H9 (cell line): ENCODE data around the gene PCCB. TPM values are rescaled to one million over a fixed set of nuclear protein-coding genes. Genes with fewer than 3 reads are reported as not detected.
"Not testable (repeated sequence)": the region's sequence is repeated elsewhere in the genome, so short reads cannot be mapped to it uniquely, and the experiment has no call there.

Experiments used
- DNase-seq: peaks from one replicate; pipeline ENCODE4 v3.0.0-alpha.2; 2017
- H2AFZ ChIP-seq: one replicate; pipeline ENCODE4 v1.6.1; 2013; ENCODE audit warnings: mild to moderate bottlenecking, low read length, control low read depth, moderate library complexity
- H2AK5ac ChIP-seq: 2 replicates; pipeline ENCODE4 v1.6.1; 2013; ENCODE audit warnings: low read length, control low read depth, mixed read lengths; ENCODE audit not compliant: insufficient read length
- H2BK120ac ChIP-seq: one replicate; pipeline ENCODE4 v1.6.1; 2013; ENCODE audit warnings: low read depth, mild to moderate bottlenecking, low read length, control low read depth, inconsistent platforms; ENCODE audit not compliant: poor library complexity, severe bottlenecking
- H2BK12ac ChIP-seq: 2 replicates; pipeline ENCODE4 v1.6.1; 2013; ENCODE audit warnings: low read length, control low read depth, mixed read lengths, low read depth; ENCODE audit not compliant: insufficient read length
- H2BK15ac ChIP-seq: 2 replicates; pipeline ENCODE4 v1.6.1; 2013; ENCODE audit warnings: low read depth, low read length, control low read depth
- H2BK20ac ChIP-seq: one replicate; pipeline ENCODE4 v1.6.1; 2013; ENCODE audit warnings: low read depth, mild to moderate bottlenecking, low read length, control low read depth, inconsistent platforms; ENCODE audit not compliant: poor library complexity, severe bottlenecking
- H2BK5ac ChIP-seq: 2 replicates; pipeline ENCODE4 v1.6.1; 2013; ENCODE audit warnings: low read length, control low read depth, mixed read lengths; ENCODE audit not compliant: insufficient read length
- H3K14ac ChIP-seq: 2 replicates; pipeline ENCODE4 v1.6.1; 2013; ENCODE audit warnings: low read length, control low read depth; ENCODE audit not compliant: insufficient read depth
- H3K18ac ChIP-seq: 2 replicates; pipeline ENCODE4 v1.6.1; 2013; ENCODE audit warnings: low read depth, mild to moderate bottlenecking, mixed read lengths, low read length, control low read depth; ENCODE audit not compliant: insufficient read length
- H3K23ac ChIP-seq: 2 replicates; pipeline ENCODE4 v1.6.1; 2013; ENCODE audit warnings: low read length, control low read depth, mixed read lengths, low read depth; ENCODE audit not compliant: insufficient read length
- H3K23me2 ChIP-seq: 2 replicates; pipeline ENCODE4 v1.6.1; 2013; ENCODE audit warnings: low read depth, mild to moderate bottlenecking, mixed read lengths, low read length, control low read depth; ENCODE audit not compliant: insufficient read length, poor library complexity, severe bottlenecking
- H3K27ac ChIP-seq: 2 replicates; pipeline ENCODE4 v1.5.1; 2013; ENCODE audit warnings: low read length, control low read depth, mixed read lengths, low read depth; ENCODE audit not compliant: insufficient read length
- H3K27me3 ChIP-seq: 2 replicates; pipeline ENCODE4 v1.6.1; 2013; ENCODE audit warnings: low read length, control low read depth, inconsistent platforms; ENCODE audit not compliant: insufficient read depth
- H3K4ac ChIP-seq: 2 replicates; pipeline ENCODE4 v1.6.1; 2013; ENCODE audit warnings: low read depth, mild to moderate bottlenecking, control low read depth, inconsistent platforms, low read length, moderate library complexity
- H3K4me1 ChIP-seq: 2 replicates; pipeline ENCODE4 v1.6.1; 2013; ENCODE audit warnings: low read length, control low read depth, inconsistent platforms; ENCODE audit not compliant: insufficient read depth
- H3K4me2 ChIP-seq: 2 replicates; pipeline ENCODE4 v1.6.1; 2013; ENCODE audit warnings: low read length, control low read depth, mixed read lengths; ENCODE audit not compliant: insufficient read length, insufficient read depth
- H3K56ac ChIP-seq: 2 replicates; pipeline ENCODE4 v1.6.1; 2013; ENCODE audit warnings: low read depth, mild to moderate bottlenecking, mixed read lengths, low read length, control low read depth; ENCODE audit not compliant: insufficient read length
- H3K79me1 ChIP-seq: 2 replicates; pipeline ENCODE4 v1.6.1; 2013; ENCODE audit warnings: low read depth, mild to moderate bottlenecking, moderate library complexity, low read length, control low read depth, inconsistent platforms; ENCODE audit not compliant: insufficient read depth, poor library complexity, severe bottlenecking
- H3K79me2 ChIP-seq: 2 replicates; pipeline ENCODE4 v1.6.1; 2013; ENCODE audit warnings: low read length, control low read depth, inconsistent platforms; ENCODE audit not compliant: insufficient read depth
- H3K9ac ChIP-seq: 2 replicates; pipeline ENCODE4 v1.6.1; 2013; ENCODE audit warnings: low read length, control low read depth, mixed read lengths; ENCODE audit not compliant: insufficient read length; ENCODE audit errors: extremely low read depth
- H3K9me3 ChIP-seq: one replicate; pipeline ENCODE4 v1.6.1; 2013; ENCODE audit warnings: low read depth, low read length, inconsistent platforms; ENCODE audit not compliant: control insufficient read depth
- H3T11ph ChIP-seq: one replicate; pipeline ENCODE4 v1.6.1; 2013; ENCODE audit warnings: mild to moderate bottlenecking, low read length, control low read depth, inconsistent platforms
- H4K20me1 ChIP-seq: one replicate; pipeline ENCODE4 v1.6.1; 2013; ENCODE audit not compliant: control insufficient read depth, insufficient read length, insufficient read depth
- H4K5ac ChIP-seq: 2 replicates; pipeline ENCODE4 v1.6.1; 2013; ENCODE audit warnings: low read depth, mild to moderate bottlenecking, mixed read lengths, low read length, control low read depth; ENCODE audit not compliant: insufficient read length
- H4K8ac ChIP-seq: replicated peaks from 2 replicates; pipeline ENCODE4 v1.6.1; 2013; ENCODE audit warnings: low read length, control low read depth, mixed read lengths, low read depth; ENCODE audit not compliant: insufficient read length
- H4K91ac ChIP-seq: 2 replicates; pipeline ENCODE4 v1.6.1; 2013; ENCODE audit warnings: low read depth, mild to moderate bottlenecking, moderate library complexity, mixed read lengths, low read length, control low read depth; ENCODE audit not compliant: insufficient read length
- H3K27ac Mint-ChIP-seq, 3 experiments: 2 replicates in 2 of 3; 3 replicates in 1 of 3; pipeline ENCODE4 v1.8.0; 2020 to 2021; ENCODE audit warnings: mixed read lengths in 3 of 3, mild to moderate bottlenecking in 1 of 3, moderate library complexity in 1 of 3
- H3K27me3 Mint-ChIP-seq: 2 replicates; pipeline ENCODE4 v1.8.0; 2021; ENCODE audit warnings: low read depth, mild to moderate bottlenecking, moderate library complexity, mixed read lengths
- H3K36me3 Mint-ChIP-seq, 3 experiments: 2 replicates in 2 of 3; 3 replicates in 1 of 3; pipeline ENCODE4 v1.8.0; 2020 to 2021; ENCODE audit warnings: low read depth in 3 of 3, mixed read lengths in 3 of 3; ENCODE audit not compliant: insufficient read depth in 1 of 3
- H3K4me1 Mint-ChIP-seq, 2 experiments: 2 replicates each; pipeline ENCODE4 v1.8.0; 2020; ENCODE audit warnings: mixed read lengths in 2 of 2
- H3K4me3 Mint-ChIP-seq, 2 experiments: 2 replicates in 1 of 2; 3 replicates in 1 of 2; pipeline ENCODE4 v1.8.0; 2020 to 2021; ENCODE audit warnings: mild to moderate bottlenecking in 2 of 2, mixed read lengths in 2 of 2, moderate library complexity in 1 of 2
- H3K9me3 Mint-ChIP-seq, 2 experiments: 2 replicates in 1 of 2; 3 replicates in 1 of 2; pipeline ENCODE4 v1.8.0; 2020; ENCODE audit warnings: mild to moderate bottlenecking in 2 of 2, mixed read lengths in 2 of 2, moderate library complexity in 1 of 2
- WGBS: extraction: QIAGEN DNeasy Blood & Tissue Kit; methylation state at CpG from one replicate; pipeline ENCODE4 v1.1.7; 2013; ENCODE audit warnings: missing lambda C conversion rate, low lambda C conversion rate, mixed read lengths; ENCODE audit not compliant: insufficient read length; ENCODE audit errors: extremely low coverage; 5-methylcytosine and 5-hydroxymethylcytosine counted together
- total RNA-seq: library from RNA; stranded (reverse); gene quantifications from 2 replicates; pipeline ENCODE4 v1.2.1, GENCODE V29; 2021
- TF ChIP-seq, protein P1 (sequence below): fragments of 200-600 bp; sonication (generic); conservative IDR thresholded peaks from 3 replicates; pipeline ENCODE4 v1.8.0; 2021; ENCODE audit warnings: antibody characterized with exemption, mild to moderate bottlenecking

The PCCB gene
- total RNA-seq, 1 experiment from 2014 or later: 68.9 TPM

DNA sequence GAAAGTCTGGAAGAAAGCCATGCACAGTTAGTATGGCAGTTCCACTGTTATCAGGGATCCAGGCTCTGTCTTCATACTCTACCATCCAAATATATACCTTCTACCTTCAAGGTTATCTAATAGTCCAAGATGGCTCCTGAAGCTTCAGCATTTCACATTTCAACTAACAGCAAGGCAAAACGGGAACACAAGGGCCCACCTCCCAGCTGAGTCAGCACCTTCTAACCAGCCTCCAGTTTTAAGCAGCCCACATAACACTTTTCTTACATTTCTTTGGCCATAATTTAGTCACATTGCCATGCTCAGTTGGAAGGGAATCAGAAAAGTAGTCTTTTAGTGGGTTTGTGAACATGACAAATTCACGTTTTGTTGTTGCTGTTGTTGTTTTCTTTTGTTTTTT lies 38.6 kb upstream of the PCCB start:
- Histone ChIP-seq H2BK5ac (no peak overlapping the region), H4K20me1 (no peaks in the 10 kb centered on the region), H3K14ac (no peak overlapping the region), H4K5ac (no peak overlapping the region), H3K9ac (no peak overlapping the region), H3K27ac (no peak overlapping the region), H3K4ac (no peak overlapping the region), H3K79me2 (no peaks in the 10 kb centered on the region), H3K79me1 (no peaks in the 10 kb centered on the region), H3K23ac (no peak overlapping the region), H3K4me2 (no peak overlapping the region), H2BK120ac (no peak overlapping the region), H2BK12ac (no peak overlapping the region), H2BK15ac (no peak overlapping the region), H2AFZ (no peak overlapping the region), H3K9me3 (no peaks in the 10 kb centered on the region), H4K91ac (no peak overlapping the region), H4K8ac (no peak overlapping the region), H3K18ac (no peak overlapping the region), H3K4me1 (no peaks in the 10 kb centered on the region), H3T11ph (no peak overlapping the region), H3K27me3 (no peaks in the 10 kb centered on the region), H3K23me2 (no peaks in the 10 kb centered on the region), H2AK5ac (no peak overlapping the region), H2BK20ac (no peak overlapping the region), H3K56ac (no peak overlapping the region)
- TF ChIP-seq, protein P1, sequence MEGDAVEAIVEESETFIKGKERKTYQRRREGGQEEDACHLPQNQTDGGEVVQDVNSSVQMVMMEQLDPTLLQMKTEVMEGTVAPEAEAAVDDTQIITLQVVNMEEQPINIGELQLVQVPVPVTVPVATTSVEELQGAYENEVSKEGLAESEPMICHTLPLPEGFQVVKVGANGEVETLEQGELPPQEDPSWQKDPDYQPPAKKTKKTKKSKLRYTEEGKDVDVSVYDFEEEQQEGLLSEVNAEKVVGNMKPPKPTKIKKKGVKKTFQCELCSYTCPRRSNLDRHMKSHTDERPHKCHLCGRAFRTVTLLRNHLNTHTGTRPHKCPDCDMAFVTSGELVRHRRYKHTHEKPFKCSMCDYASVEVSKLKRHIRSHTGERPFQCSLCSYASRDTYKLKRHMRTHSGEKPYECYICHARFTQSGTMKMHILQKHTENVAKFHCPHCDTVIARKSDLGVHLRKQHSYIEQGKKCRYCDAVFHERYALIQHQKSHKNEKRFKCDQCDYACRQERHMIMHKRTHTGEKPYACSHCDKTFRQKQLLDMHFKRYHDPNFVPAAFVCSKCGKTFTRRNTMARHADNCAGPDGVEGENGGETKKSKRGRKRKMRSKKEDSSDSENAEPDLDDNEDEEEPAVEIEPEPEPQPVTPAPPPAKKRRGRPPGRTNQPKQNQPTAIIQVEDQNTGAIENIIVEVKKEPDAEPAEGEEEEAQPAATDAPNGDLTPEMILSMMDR: no peak
- H3K9me3 Mint-ChIP-seq: no peaks in the 10 kb centered on the region
- no peaks in the 10 kb centered on the region for H3K27me3 Mint-ChIP-seq
- no peak overlapping the region for H3K27ac Mint-ChIP-seq
- no peaks in the 10 kb centered on the region for H3K36me3 Mint-ChIP-seq
- no peak overlapping the region for H3K4me3 Mint-ChIP-seq
- DNase-seq: no peak
- H3K4me1 Mint-ChIP-seq: no peaks in the 10 kb centered on the region
- no CpG with 5 or more reads among the region's 2 CpGs for WGBS

DNA sequence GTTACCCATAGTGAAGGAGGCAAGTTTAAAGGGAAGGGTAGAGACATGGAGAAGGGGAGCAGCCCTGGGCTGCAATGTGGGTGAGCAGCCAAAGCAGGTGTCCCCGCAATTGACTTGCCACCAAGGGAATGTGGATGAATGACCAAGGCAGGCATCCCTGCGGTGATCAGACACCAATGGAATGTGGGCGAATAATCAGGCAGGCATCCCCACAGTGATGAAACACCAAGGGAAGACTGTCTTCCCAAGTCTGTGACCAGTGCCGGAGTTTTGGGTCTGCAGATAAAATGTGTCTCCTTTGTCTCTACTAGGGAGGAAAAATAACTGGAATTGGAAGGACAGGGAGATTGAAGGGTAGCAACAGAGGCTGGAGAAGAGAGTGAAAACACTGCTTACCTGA lies 27.4 kb upstream of the PCCB start:
- H4K8ac ChIP-seq, H3K4me2 ChIP-seq, H3K27ac Mint-ChIP-seq, H2BK15ac ChIP-seq, H2BK5ac ChIP-seq, H3K23me2 ChIP-seq, DNase-seq, H3K79me2 ChIP-seq, H3K14ac ChIP-seq, H3K27ac ChIP-seq, H3K4ac ChIP-seq, H3K23ac ChIP-seq, H2BK20ac ChIP-seq, H3K18ac ChIP-seq, H3K4me1 ChIP-seq, H3K56ac ChIP-seq, H3K4me3 Mint-ChIP-seq, H2BK12ac ChIP-seq, H2BK120ac ChIP-seq, H3T11ph ChIP-seq, H3K4me1 Mint-ChIP-seq, H4K20me1 ChIP-seq, H2AFZ ChIP-seq, H3K27me3 ChIP-seq, H4K91ac ChIP-seq, H3K79me1 ChIP-seq, H3K9ac ChIP-seq, H4K5ac ChIP-seq, H2AK5ac ChIP-seq: not testable (repeated sequence)
- H3K9me3 ChIP-seq: peaks cover 12% of the 10 kb centered on the region
- Mint-ChIP-seq H3K36me3 (peaks cover 18 to 28% (median 23%) of the 10 kb centered on the region in 3 experiments), H3K27me3 (peaks cover 19% of the 10 kb centered on the region), H3K9me3 (peaks cover 37 to 40% of the 10 kb centered on the region in 2 experiments)
- no CpG with 5 or more reads among the region's 4 CpGs for WGBS
